WTC11 (cell line): ENCODE data around the gene SSR1. TPM values are rescaled to one million over a fixed set of nuclear protein-coding genes. Genes with fewer than 3 reads are reported as not detected.

ENCODE experiments used
- ATAC-seq: fragments of 200-7000 bp; cut with Tn5 transposase; 2 replicates; pipeline ENCODE4 v1.10.0; 2021; ENCODE audit warnings: mild to moderate bottlenecking, moderate library complexity
- CTCF ChIA-PET: fragments of 300-600 bp; sonication (Branson Sonifier 250); formaldehyde crosslinking; loops from one replicate; lab custom pipeline; 2021; ENCODE audit warnings: antibody characterized with exemption; lab: Charles Lee
- POLR2A ChIA-PET: fragments of 350-600 bp; sonication (Branson Sonifier 250); formaldehyde crosslinking; loops from one replicate; lab custom pipeline; 2021; ENCODE audit warnings: antibody characterized with exemption; lab: Charles Lee
- DNase-seq: peaks from one replicate; pipeline ENCODE4 v3.0.0; 2021; ENCODE audit warnings: low spot score
- H3K27ac Mint-ChIP-seq: 2 replicates; pipeline ENCODE4 v1.8.0; 2021; ENCODE audit warnings: mixed read lengths
- H3K27me3 Mint-ChIP-seq: 2 replicates; pipeline ENCODE4 v1.8.0; 2021; ENCODE audit warnings: low read depth, mild to moderate bottlenecking, moderate library complexity, mixed read lengths
- H3K36me3 Mint-ChIP-seq: 2 replicates; pipeline ENCODE4 v1.8.0; 2021; ENCODE audit warnings: mixed read lengths
- H3K4me1 Mint-ChIP-seq: 2 replicates; pipeline ENCODE4 v1.8.0; 2022; ENCODE audit warnings: mixed read lengths
- H3K4me3 Mint-ChIP-seq: 2 replicates; pipeline ENCODE4 v1.8.0; 2021; ENCODE audit warnings: mild to moderate bottlenecking, moderate library complexity, mixed read lengths
- H3K9me3 Mint-ChIP-seq: 2 replicates; pipeline ENCODE4 v1.8.0; 2021; ENCODE audit warnings: mixed read lengths
- CBFB ChIP-seq: sonication (generic); formaldehyde crosslinking; IDR thresholded peaks from 2 replicates; pipeline ENCODE4 v1.8.1; 2022; ENCODE audit warnings: mild to moderate bottlenecking, low read depth, missing genetic modification reagents
- ERG ChIP-seq: fragments of 250-450 bp; sonication (Bioruptor Pico); IDR thresholded peaks from 2 replicates; pipeline ENCODE4 v1.8.0; 2021; ENCODE audit warnings: mild to moderate bottlenecking
- ESRRA ChIP-seq: sonication (generic); formaldehyde crosslinking; IDR thresholded peaks from 2 replicates; pipeline ENCODE4 v1.8.1; 2022; ENCODE audit warnings: mild to moderate bottlenecking, missing genetic modification reagents, borderline replicate concordance
- FOXJ3 ChIP-seq: sonication (generic); formaldehyde crosslinking; IDR thresholded peaks from 2 replicates; pipeline ENCODE4 v1.9.0; 2021; ENCODE audit warnings: missing genetic modification reagents, mild to moderate bottlenecking, borderline replicate concordance
- FOXP1 ChIP-seq: sonication (generic); formaldehyde crosslinking; IDR thresholded peaks from 2 replicates; pipeline ENCODE4 v1.8.0; 2022; ENCODE audit warnings: missing genetic modification reagents, mild to moderate bottlenecking, moderate library complexity, borderline replicate concordance
- KAT7 ChIP-seq: sonication (generic); formaldehyde crosslinking; IDR thresholded peaks from 2 replicates; pipeline ENCODE4 v1.8.1; 2023; ENCODE audit warnings: missing genetic modification reagents, mild to moderate bottlenecking, borderline replicate concordance
- MXD4 ChIP-seq: fragments of 250-450 bp; sonication (Bioruptor Pico); IDR thresholded peaks from 2 replicates; pipeline ENCODE4 v1.8.0; 2021; ENCODE audit warnings: mild to moderate bottlenecking, moderate library complexity, borderline replicate concordance
- RELA ChIP-seq: sonication (generic); formaldehyde crosslinking; IDR thresholded peaks from 2 replicates; pipeline ENCODE4 v1.8.1; 2022; ENCODE audit warnings: missing genetic modification reagents, mild to moderate bottlenecking, borderline replicate concordance
- RORB ChIP-seq: fragments of 250-450 bp; sonication (Bioruptor Pico); IDR thresholded peaks from 2 replicates; pipeline ENCODE4 v1.9.0; 2021; ENCODE audit warnings: mild to moderate bottlenecking
- SOX15 ChIP-seq: fragments of 250-450 bp; sonication (Bioruptor Pico); IDR thresholded peaks from 2 replicates; pipeline ENCODE4 v1.9.0; 2021; ENCODE audit warnings: mild to moderate bottlenecking
- TCF7 ChIP-seq: sonication (generic); formaldehyde crosslinking; IDR thresholded peaks from 2 replicates; pipeline ENCODE4 v1.8.0; 2022; ENCODE audit warnings: mild to moderate bottlenecking, low read depth, missing genetic modification reagents, moderate library complexity
- TEAD1 ChIP-seq: sonication (generic); formaldehyde crosslinking; IDR thresholded peaks from 2 replicates; pipeline ENCODE4 v1.8.0; 2022; ENCODE audit warnings: mild to moderate bottlenecking, missing genetic modification reagents
- TP53 ChIP-seq: sonication (generic); formaldehyde crosslinking; IDR thresholded peaks from 2 replicates; pipeline ENCODE4 v1.8.1; 2023; ENCODE audit warnings: mild to moderate bottlenecking, missing genetic modification reagents
- USF1 ChIP-seq: sonication (generic); formaldehyde crosslinking; IDR thresholded peaks from 2 replicates; pipeline ENCODE4 v1.8.0; 2022; ENCODE audit warnings: mild to moderate bottlenecking, missing genetic modification reagents
- ZNF121 ChIP-seq: sonication (generic); formaldehyde crosslinking; IDR thresholded peaks from 2 replicates; pipeline ENCODE4 v1.8.0; 2023; ENCODE audit warnings: missing genetic modification reagents
- ZNF232 ChIP-seq: sonication (generic); formaldehyde crosslinking; IDR thresholded peaks from 2 replicates; pipeline ENCODE4 v1.8.0; 2022; ENCODE audit warnings: mild to moderate bottlenecking, missing genetic modification reagents
- ZNF263 ChIP-seq: sonication (generic); formaldehyde crosslinking; IDR thresholded peaks from 2 replicates; pipeline ENCODE4 v1.8.1; 2022; ENCODE audit warnings: low read depth, mild to moderate bottlenecking, moderate library complexity, missing genetic modification reagents
- ZNF423 ChIP-seq: fragments of 250-450 bp; sonication (Bioruptor Pico); IDR thresholded peaks from 2 replicates; pipeline ENCODE4 v2.1.2; 2022; ENCODE audit warnings: mild to moderate bottlenecking, moderate library complexity
- ZNF671 ChIP-seq: fragments of 250-450 bp; sonication (Bioruptor Pico); IDR thresholded peaks from 2 replicates; pipeline ENCODE4 v1.8.0; 2021; ENCODE audit warnings: mild to moderate bottlenecking
- total RNA-seq: library from RNA; stranded (reverse); gene quantifications from 3 replicates; pipeline ENCODE4 v1.2.3, GENCODE V29; 2021
- TF ChIP-seq, protein P1 (sequence below): sonication (generic); formaldehyde crosslinking; IDR thresholded peaks from 2 replicates; pipeline ENCODE4 v1.8.0; 2023; ENCODE audit warnings: missing genetic modification reagents
- TF ChIP-seq, protein P2 (sequence below): sonication (generic); formaldehyde crosslinking; IDR thresholded peaks from 2 replicates; pipeline ENCODE4 v1.8.1; 2022; ENCODE audit warnings: missing genetic modification reagents, borderline replicate concordance
- TF ChIP-seq, protein P3 (sequence below): fragments of 250-450 bp; sonication (Bioruptor Pico); IDR thresholded peaks from 2 replicates; pipeline ENCODE4 v1.9.0; 2021; ENCODE audit warnings: mild to moderate bottlenecking, borderline replicate concordance

Gene SSR1
- total RNA-seq, 1 experiment from 2014 or later, result 96.7 TPM

DNA sequence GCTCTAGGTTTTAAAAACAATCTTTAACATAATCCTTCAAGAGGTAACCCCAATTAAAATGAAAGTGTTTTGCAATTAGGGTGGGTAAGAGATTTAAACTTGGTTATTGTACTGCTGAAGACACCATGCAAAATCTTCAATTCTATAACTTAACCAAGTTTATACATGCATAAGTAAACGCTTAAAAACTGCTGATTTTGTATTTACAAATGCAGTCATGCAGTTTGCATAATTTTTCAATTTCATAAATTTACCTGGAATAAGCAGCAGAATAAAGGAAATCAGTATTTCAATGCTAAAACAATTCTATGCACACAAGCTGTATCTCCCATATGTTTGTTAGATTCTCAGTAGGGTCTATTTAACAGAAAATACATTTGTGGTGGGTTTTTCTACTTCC lies 22.9 kb downstream of the SSR1 start (continued):
- TF ChIP-seq TCF7 (CRISPR knock-in tag) (no peak), CBFB (no peak), USF1 (no peak), TEAD1 (no peak), ERG (CRISPR knock-in tag) (no peak), MXD4 (CRISPR knock-in tag) (no peak)
- TF ChIP-seq, protein P1, sequence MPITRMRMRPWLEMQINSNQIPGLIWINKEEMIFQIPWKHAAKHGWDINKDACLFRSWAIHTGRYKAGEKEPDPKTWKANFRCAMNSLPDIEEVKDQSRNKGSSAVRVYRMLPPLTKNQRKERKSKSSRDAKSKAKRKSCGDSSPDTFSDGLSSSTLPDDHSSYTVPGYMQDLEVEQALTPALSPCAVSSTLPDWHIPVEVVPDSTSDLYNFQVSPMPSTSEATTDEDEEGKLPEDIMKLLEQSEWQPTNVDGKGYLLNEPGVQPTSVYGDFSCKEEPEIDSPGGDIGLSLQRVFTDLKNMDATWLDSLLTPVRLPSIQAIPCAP, result no peak
- TF ChIP-seq, all 79 proteins: peak for 0

DNA sequence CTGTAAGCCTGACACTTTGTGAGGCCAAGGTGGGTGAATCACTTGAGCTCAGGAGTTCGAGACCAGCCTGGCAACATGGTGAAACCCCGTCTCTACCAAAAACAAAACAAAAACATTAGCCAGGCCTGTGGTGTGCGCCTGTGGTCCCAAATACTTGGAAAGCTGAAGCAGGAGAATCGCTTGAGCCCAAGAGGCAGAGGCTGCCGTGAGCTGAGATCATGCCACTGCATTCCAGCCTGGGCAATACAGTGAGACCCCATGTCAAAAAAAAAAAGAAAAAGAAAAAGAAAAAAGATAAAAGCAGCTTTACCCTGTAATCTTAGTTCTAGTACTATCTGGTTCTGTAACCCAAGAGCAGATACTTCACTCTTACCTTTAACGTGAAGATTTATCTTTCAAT lies 27.6 kb downstream of the SSR1 start:
- POLR2A ChIA-PET, result no interaction called here

GRCh38 chr6:7283676-7284075 lies 29.3 kb downstream of the SSR1 start:
- no peaks in the 10 kb centered on the region for H3K27me3 Mint-ChIP-seq
- no peak for DNase-seq
- CTCF ChIA-PET, result no interaction called here
- H3K4me3 Mint-ChIP-seq, result no peak overlapping the region
- no peak for TF ChIP-seq FOXP1 (CRISPR knock-in tag)
- TF ChIP-seq, all 79 proteins: peak for 0
- Mint-ChIP-seq H3K4me1 (0 out of 2 replicates have a peak, but pooled peaks cover 4% of the 10 kb centered on the region), H3K36me3 (peaks cover 19% of the 10 kb centered on the region), H3K9me3 (no peaks in the 10 kb centered on the region), H3K27ac (no peak overlapping the region)
- ATAC-seq, result no peak
- POLR2A ChIA-PET, result no interaction called here

More for the DNA sequence above, 27.6 kb downstream of the SSR1 start:
- ATAC-seq (no peak), DNase-seq (no peak)
- CTCF ChIA-PET, result interaction anchor here (0.7 to 0.9 kb wide), 2 partner anchors 10 to 11 kb away, joined by 3 read pairs; no protein-coding TSS in a partner anchor
- Mint-ChIP-seq H3K27me3 (no peaks in the 10 kb centered on the region), H3K4me3 (no peak overlapping the region), H3K4me1 (0 out of 2 replicates have a peak, but pooled peaks cover 4% of the 10 kb centered on the region), H3K36me3 (peaks cover 36% of the 10 kb centered on the region), H3K9me3 (no peaks in the 10 kb centered on the region), H3K27ac (no peak overlapping the region)
- TF ChIP-seq ZNF263 (CRISPR knock-in tag), result no peak
- TF ChIP-seq, protein P2, sequence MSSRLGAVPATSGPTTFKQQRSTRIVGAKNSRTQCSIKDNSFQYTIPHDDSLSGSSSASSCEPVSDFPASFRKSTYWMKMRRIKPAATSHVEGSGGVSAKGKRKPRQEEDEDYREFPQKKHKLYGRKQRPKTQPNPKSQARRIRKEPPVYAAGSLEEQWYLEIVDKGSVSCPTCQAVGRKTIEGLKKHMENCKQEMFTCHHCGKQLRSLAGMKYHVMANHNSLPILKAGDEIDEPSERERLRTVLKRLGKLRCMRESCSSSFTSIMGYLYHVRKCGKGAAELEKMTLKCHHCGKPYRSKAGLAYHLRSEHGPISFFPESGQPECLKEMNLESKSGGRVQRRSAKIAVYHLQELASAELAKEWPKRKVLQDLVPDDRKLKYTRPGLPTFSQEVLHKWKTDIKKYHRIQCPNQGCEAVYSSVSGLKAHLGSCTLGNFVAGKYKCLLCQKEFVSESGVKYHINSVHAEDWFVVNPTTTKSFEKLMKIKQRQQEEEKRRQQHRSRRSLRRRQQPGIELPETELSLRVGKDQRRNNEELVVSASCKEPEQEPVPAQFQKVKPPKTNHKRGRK (CRISPR knock-in tag), result no peak
- TF ChIP-seq RORB (CRISPR knock-in tag), result no peak
- TF ChIP-seq ZNF121 (CRISPR knock-in tag), result peak; percentile 50; the same call in 1 of the 2 replicates
- TF ChIP-seq ZNF232 (CRISPR knock-in tag), result no peak

DNA sequence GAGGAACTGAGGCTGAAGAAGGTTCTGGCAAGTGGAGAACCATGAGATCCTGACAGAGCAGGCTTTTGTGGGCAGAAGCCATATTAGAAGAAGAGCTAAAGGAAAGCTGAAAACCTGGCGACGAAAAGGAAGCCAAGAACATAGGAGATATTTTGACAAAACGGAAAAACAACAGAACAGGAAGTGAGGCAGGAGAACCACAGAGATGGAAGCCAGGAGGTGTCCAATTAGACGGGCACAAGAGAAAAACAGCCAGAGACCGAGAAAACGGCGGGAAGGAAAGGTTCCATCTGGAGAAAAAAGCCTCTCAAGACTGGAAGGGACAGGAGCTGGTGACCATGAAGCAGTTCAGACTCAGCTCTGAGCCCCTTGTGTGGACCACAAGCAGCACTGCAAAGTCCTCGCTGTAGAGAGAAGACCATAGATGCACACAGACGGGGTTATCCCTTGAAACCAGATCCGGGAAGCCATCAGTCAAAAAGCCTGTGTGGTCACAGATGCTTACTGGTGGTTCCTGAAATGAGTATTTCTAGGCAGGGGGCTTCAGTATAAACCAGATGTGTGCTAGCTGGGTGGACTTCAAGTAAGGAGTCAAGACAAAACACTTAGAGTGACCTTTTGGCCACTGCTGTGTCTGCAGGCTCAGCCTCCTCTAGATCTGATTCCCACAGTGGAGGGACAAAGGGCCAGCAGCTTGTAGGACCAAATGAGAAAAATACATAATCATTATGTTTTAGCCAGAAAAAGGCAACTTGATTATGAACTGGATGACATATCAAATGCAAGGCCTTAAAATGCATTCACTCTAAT lies 30.7 kb downstream of the SSR1 start:
- ChIA-PET POLR2A (no interaction called here), CTCF (no interaction called here)
- Mint-ChIP-seq H3K4me1 (0 out of 2 replicates have a peak, but pooled peaks cover 4% of the 10 kb centered on the region), H3K4me3 (no peak overlapping the region), H3K36me3 (peaks cover 11% of the 10 kb centered on the region), H3K27ac (peak overlapping the region; percentile 56), H3K27me3 (no peaks in the 10 kb centered on the region), H3K9me3 (no peaks in the 10 kb centered on the region)
- DNase-seq (no peak), ATAC-seq (no peak)
- TF ChIP-seq ESRRA (no peak), SOX15 (CRISPR knock-in tag) (no peak), RELA (CRISPR knock-in tag) (no peak), ZNF423 (CRISPR knock-in tag) (no peak), TP53 (CRISPR knock-in tag) (no peak), KAT7 (CRISPR knock-in tag) (no peak), FOXJ3 (CRISPR knock-in tag) (no peak), ZNF671 (CRISPR knock-in tag) (no peak)
- TF ChIP-seq, protein P3, sequence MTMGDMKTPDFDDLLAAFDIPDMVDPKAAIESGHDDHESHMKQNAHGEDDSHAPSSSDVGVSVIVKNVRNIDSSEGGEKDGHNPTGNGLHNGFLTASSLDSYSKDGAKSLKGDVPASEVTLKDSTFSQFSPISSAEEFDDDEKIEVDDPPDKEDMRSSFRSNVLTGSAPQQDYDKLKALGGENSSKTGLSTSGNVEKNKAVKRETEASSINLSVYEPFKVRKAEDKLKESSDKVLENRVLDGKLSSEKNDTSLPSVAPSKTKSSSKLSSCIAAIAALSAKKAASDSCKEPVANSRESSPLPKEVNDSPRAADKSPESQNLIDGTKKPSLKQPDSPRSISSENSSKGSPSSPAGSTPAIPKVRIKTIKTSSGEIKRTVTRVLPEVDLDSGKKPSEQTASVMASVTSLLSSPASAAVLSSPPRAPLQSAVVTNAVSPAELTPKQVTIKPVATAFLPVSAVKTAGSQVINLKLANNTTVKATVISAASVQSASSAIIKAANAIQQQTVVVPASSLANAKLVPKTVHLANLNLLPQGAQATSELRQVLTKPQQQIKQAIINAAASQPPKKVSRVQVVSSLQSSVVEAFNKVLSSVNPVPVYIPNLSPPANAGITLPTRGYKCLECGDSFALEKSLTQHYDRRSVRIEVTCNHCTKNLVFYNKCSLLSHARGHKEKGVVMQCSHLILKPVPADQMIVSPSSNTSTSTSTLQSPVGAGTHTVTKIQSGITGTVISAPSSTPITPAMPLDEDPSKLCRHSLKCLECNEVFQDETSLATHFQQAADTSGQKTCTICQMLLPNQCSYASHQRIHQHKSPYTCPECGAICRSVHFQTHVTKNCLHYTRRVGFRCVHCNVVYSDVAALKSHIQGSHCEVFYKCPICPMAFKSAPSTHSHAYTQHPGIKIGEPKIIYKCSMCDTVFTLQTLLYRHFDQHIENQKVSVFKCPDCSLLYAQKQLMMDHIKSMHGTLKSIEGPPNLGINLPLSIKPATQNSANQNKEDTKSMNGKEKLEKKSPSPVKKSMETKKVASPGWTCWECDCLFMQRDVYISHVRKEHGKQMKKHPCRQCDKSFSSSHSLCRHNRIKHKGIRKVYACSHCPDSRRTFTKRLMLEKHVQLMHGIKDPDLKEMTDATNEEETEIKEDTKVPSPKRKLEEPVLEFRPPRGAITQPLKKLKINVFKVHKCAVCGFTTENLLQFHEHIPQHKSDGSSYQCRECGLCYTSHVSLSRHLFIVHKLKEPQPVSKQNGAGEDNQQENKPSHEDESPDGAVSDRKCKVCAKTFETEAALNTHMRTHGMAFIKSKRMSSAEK (CRISPR knock-in tag), result no peak
